Measurements from ENCODE around the gene ITGAD.

The ITGAD gene

GRCh38 chr16:31377210-31377903 is 15.8 kb upstream of the ITGAD start:
- Mint-ChIP-seq H3K4me3 (no peak overlapping the region), H3K27me3 (peaks cover 61% of the 10 kb centered on the region), H3K9me3 (peaks cover 4% of the 10 kb centered on the region), H3K4me1 (peaks cover 4% of the 10 kb centered on the region), H3K27ac (no peak overlapping the region), H3K36me3 (peaks cover 1% of the 10 kb centered on the region)
- CTCF ChIA-PET: interaction anchor here (0.7 kb wide), 1 partner anchor 85 kb away, joined by 3 read pairs; no protein-coding TSS in a partner anchor
- no peak for DNase-seq

- CTCF ChIA-PET: interaction anchor here (0.6 kb wide), 1 partner anchor 307 kb away, joined by 3 read pairs; no protein-coding TSS in a partner anchor
- H3K27ac Mint-ChIP-seq: no peak overlapping the region
- H3K4me1 Mint-ChIP-seq: peaks cover 6% of the 10 kb centered on the region
- DNase-seq: no peak
- peaks cover 59% of the 10 kb centered on the region for H3K27me3 Mint-ChIP-seq
- peaks cover 4% of the 10 kb centered on the region for H3K9me3 Mint-ChIP-seq
- no peak overlapping the region for H3K4me3 Mint-ChIP-seq
- peaks cover under 1% of the 10 kb centered on the region for H3K36me3 Mint-ChIP-seq
These were observed 12.9 kb upstream of the ITGAD start for GRCh38 chr16:31380201-31380600.

- no peak overlapping the region for H3K27ac Mint-ChIP-seq
- DNase-seq: peak; percentile 81
These were observed 10.5 kb upstream of the ITGAD start for GRCh38 chr16:31382485-31383161.

GRCh38 chr16:31385680-31386079 is 7.5 kb upstream of the ITGAD start:
- Mint-ChIP-seq H3K27ac (no peak overlapping the region), H3K36me3 (no peaks in the 10 kb centered on the region), H3K4me3 (no peak overlapping the region), H3K4me1 (peaks cover 11% of the 10 kb centered on the region), H3K27me3 (peaks cover 57% of the 10 kb centered on the region), H3K9me3 (no peaks in the 10 kb centered on the region)
- no peak for DNase-seq
- CTCF ChIA-PET: interaction anchor here (1.0 to 2.0 kb wide), 4 partner anchors 53 to 400 kb away, joined by 4 to 6 read pairs (median 4); partner anchors contain the start of gene ZNF843

More at GRCh38 chr16:31382485-31383161, 10.5 kb upstream of the ITGAD start:
- Mint-ChIP-seq H3K4me3 (no peak overlapping the region), H3K27me3 (peaks cover 68% of the 10 kb centered on the region), H3K9me3 (no peaks in the 10 kb centered on the region), H3K4me1 (peaks cover 11% of the 10 kb centered on the region), H3K36me3 (no peaks in the 10 kb centered on the region)
- CTCF ChIA-PET: interaction anchor here (0.6 to 2.9 kb wide), 26 partner anchors 9 to 558 kb away, joined by 3 to 22 read pairs (median 3); partner anchors contain the start of genes PYCARD and ZNF843

- peaks cover 11% of the 10 kb centered on the region for H3K4me1 Mint-ChIP-seq
- H3K36me3 Mint-ChIP-seq: no peaks in the 10 kb centered on the region
- H3K27ac Mint-ChIP-seq: no peak overlapping the region
- DNase-seq: no peak
- CTCF ChIA-PET: interaction anchor here (1.1 to 2.0 kb wide), 3 partner anchors 57 to 401 kb away, joined by 4 to 5 read pairs (median 4); partner anchors contain the start of gene ZNF843
- peaks cover 55% of the 10 kb centered on the region for H3K27me3 Mint-ChIP-seq
- H3K4me3 Mint-ChIP-seq: no peak overlapping the region
- H3K9me3 Mint-ChIP-seq: no peaks in the 10 kb centered on the region
These were observed 6.8 kb upstream of the ITGAD start for GRCh38 chr16:31386157-31386984.

- no peaks in the 10 kb centered on the region for H3K9me3 Mint-ChIP-seq
- H3K27ac Mint-ChIP-seq: no peak overlapping the region
- CTCF ChIA-PET: no interaction called here
- peaks cover 11% of the 10 kb centered on the region for H3K4me1 Mint-ChIP-seq
- peaks cover 55% of the 10 kb centered on the region for H3K27me3 Mint-ChIP-seq
- no peak overlapping the region for H3K4me3 Mint-ChIP-seq
- DNase-seq: no peak
- no peaks in the 10 kb centered on the region for H3K36me3 Mint-ChIP-seq
These were observed 4.6 kb upstream of the ITGAD start for GRCh38 chr16:31388535-31388934.

- DNase-seq: no peak
- Mint-ChIP-seq H3K27ac (no peak overlapping the region), H3K27me3 (peaks cover 47% of the 10 kb centered on the region), H3K36me3 (no peaks in the 10 kb centered on the region), H3K4me1 (peaks cover 4% of the 10 kb centered on the region), H3K4me3 (no peak overlapping the region), H3K9me3 (no peaks in the 10 kb centered on the region)
- CTCF ChIA-PET: no interaction called here
These were observed 2.6 kb upstream of the ITGAD start for GRCh38 chr16:31390504-31391041.

GRCh38 chr16:31395647-31396046 is 2.5 kb downstream of the ITGAD start:
- CTCF ChIA-PET: interaction anchor here (0.7 to 1.4 kb wide), 2 partner anchors 13 to 16 kb away, joined by 3 read pairs; no protein-coding TSS in a partner anchor
- H3K27me3 Mint-ChIP-seq: peaks cover 17% of the 10 kb centered on the region

GRCh38 chr16:31397096-31397660 is 4.0 kb downstream of the ITGAD start:
- H3K4me1 Mint-ChIP-seq: peaks cover 13% of the 10 kb centered on the region
- CTCF ChIA-PET: no interaction called here
- no peak overlapping the region for H3K27ac Mint-ChIP-seq
- H3K36me3 Mint-ChIP-seq: peaks cover 7% of the 10 kb centered on the region
- no peak overlapping the region for H3K4me3 Mint-ChIP-seq
- no peak for DNase-seq
- peaks cover 13% of the 10 kb centered on the region for H3K9me3 Mint-ChIP-seq
- peaks cover 17% of the 10 kb centered on the region for H3K27me3 Mint-ChIP-seq

More at GRCh38 chr16:31395647-31396046, 2.5 kb downstream of the ITGAD start:
- no peak overlapping the region for H3K4me3 Mint-ChIP-seq
- peaks cover 13% of the 10 kb centered on the region for H3K9me3 Mint-ChIP-seq
- peaks cover 7% of the 10 kb centered on the region for H3K36me3 Mint-ChIP-seq
- no peak overlapping the region for H3K27ac Mint-ChIP-seq
- peaks cover 13% of the 10 kb centered on the region for H3K4me1 Mint-ChIP-seq
- DNase-seq: no peak

- Mint-ChIP-seq H3K4me3 (no peak overlapping the region), H3K27me3 (peaks cover 15% of the 10 kb centered on the region), H3K9me3 (peaks cover 13% of the 10 kb centered on the region), H3K4me1 (peaks cover 14% of the 10 kb centered on the region), H3K36me3 (peaks cover 7% of the 10 kb centered on the region), H3K27ac (no peak overlapping the region)
- CTCF ChIA-PET: no interaction called here
- no peak for DNase-seq
These were observed 4.6 kb downstream of the ITGAD start for GRCh38 chr16:31397701-31398100.

- Mint-ChIP-seq H3K4me1 (peaks cover 15% of the 10 kb centered on the region), H3K27me3 (peaks cover 3% of the 10 kb centered on the region), H3K27ac (no peak overlapping the region), H3K9me3 (peaks cover 13% of the 10 kb centered on the region), H3K36me3 (peaks cover 7% of the 10 kb centered on the region), H3K4me3 (no peak overlapping the region)
- CTCF ChIA-PET: no interaction called here
- DNase-seq: no peak
These were observed 7.1 kb downstream of the ITGAD start for GRCh38 chr16:31400191-31400590.

GRCh38 chr16:31401436-31401835 is 8.3 kb downstream of the ITGAD start:
- CTCF ChIA-PET: no interaction called here
- Mint-ChIP-seq H3K9me3 (peaks cover 13% of the 10 kb centered on the region), H3K4me3 (no peak overlapping the region), H3K36me3 (peaks cover 7% of the 10 kb centered on the region), H3K4me1 (peaks cover 15% of the 10 kb centered on the region), H3K27ac (no peak overlapping the region), H3K27me3 (peaks cover 3% of the 10 kb centered on the region)
- DNase-seq: no peak

GRCh38 chr16:31402687-31403086 is 9.6 kb downstream of the ITGAD start:
- Mint-ChIP-seq H3K9me3 (peaks cover 13% of the 10 kb centered on the region), H3K27me3 (peaks cover 6% of the 10 kb centered on the region), H3K4me1 (peaks cover 15% of the 10 kb centered on the region), H3K4me3 (no peak overlapping the region), H3K27ac (no peak overlapping the region), H3K36me3 (peaks cover 7% of the 10 kb centered on the region)
- CTCF ChIA-PET: interaction anchor here (0.7 kb wide), 1 partner anchor 19 kb away, joined by 3 read pairs; no protein-coding TSS in a partner anchor
- DNase-seq: no peak

Data from activated naive CD4-positive, alpha-beta T cell treated with anti-CD3 and anti-CD28 coated beads, Interleukin-2, amount 10 ng/mL, durations not matched to agents 7 days and 5 days (primary cell).